ENCODE measurements around the gene AATF. TPM values are rescaled to one million over a fixed set of nuclear protein-coding genes. Genes with fewer than 3 reads are reported as not detected.

Gene AATF
- total and polyA plus RNA-seq, 9 of the 15 experiments (the other 6 are each of a cell fraction or from before 2014, with no cell fraction given) = 34.5 to 133 (median 90.1) TPM

- TF ChIP-seq, protein P1, sequence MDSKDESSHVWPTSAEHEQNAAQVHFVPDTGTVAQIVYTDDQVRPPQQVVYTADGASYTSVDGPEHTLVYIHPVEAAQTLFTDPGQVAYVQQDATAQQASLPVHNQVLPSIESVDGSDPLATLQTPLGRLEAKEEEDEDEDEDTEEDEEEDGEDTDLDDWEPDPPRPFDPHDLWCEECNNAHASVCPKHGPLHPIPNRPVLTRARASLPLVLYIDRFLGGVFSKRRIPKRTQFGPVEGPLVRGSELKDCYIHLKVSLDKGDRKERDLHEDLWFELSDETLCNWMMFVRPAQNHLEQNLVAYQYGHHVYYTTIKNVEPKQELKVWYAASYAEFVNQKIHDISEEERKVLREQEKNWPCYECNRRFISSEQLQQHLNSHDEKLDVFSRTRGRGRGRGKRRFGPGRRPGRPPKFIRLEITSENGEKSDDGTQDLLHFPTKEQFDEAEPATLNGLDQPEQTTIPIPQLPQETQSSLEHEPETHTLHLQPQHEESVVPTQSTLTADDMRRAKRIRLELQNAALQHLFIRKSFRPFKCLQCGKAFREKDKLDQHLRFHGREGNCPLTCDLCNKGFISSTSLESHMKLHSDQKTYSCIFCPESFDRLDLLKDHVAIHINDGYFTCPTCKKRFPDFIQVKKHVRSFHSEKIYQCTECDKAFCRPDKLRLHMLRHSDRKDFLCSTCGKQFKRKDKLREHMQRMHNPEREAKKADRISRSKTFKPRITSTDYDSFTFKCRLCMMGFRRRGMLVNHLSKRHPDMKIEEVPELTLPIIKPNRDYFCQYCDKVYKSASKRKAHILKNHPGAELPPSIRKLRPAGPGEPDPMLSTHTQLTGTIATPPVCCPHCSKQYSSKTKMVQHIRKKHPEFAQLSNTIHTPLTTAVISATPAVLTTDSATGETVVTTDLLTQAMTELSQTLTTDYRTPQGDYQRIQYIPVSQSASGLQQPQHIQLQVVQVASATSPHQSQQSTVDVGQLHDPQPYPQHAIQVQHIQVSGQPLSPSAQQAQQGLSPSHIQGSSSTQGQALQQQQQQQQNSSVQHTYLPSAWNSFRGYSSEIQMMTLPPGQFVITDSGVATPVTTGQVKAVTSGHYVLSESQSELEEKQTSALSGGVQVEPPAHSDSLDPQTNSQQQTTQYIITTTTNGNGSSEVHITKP (IDR thresholded peaks at IDR 0.05; ENCODE audit: partially characterized antibody) = no peak
Observed at GRCh38 chr17:36929851-36930582, 18.7 kb upstream of the AATF start (continued).

- Histone ChIP-seq H3K4me1 (replicated peaks in 1 of 2; ENCODE audit: control insufficient read depth in 2 of 2, insufficient read depth in 2 of 2, low read length in 2 of 2) (peaks cover 14 to 37% of the 10 kb centered on the region in 2 experiments), H3K79me2 (ENCODE audit: control insufficient read depth, insufficient read depth, low read length) (no peaks in the 10 kb centered on the region), H3K9me3 (replicated peaks; ENCODE audit: control insufficient read depth, insufficient read depth, low read depth, low read length) (no peaks in the 10 kb centered on the region), H3K4me2 (ENCODE audit: insufficient read depth, low read length) (no peak overlapping the region), H2AFZ (ENCODE audit: low read depth, low read length) (no peak overlapping the region), H3K9ac (ENCODE audit: insufficient read depth in 1 of 2, low read depth in 2 of 2, low read length in 2 of 2) (no peak overlapping the region), H3K27me3 (ENCODE audit: control insufficient read depth in 2 of 2, insufficient read depth in 2 of 2, low read length in 2 of 2) (peaks cover 49 to 56% of the 10 kb centered on the region in 2 experiments), H3K9me1 (ENCODE audit: control insufficient read depth, insufficient read depth, low read length) (no peaks in the 10 kb centered on the region), H3K4me3 (no peak overlapping the region), H4K20me1 (replicated peaks; ENCODE audit: control insufficient read depth, insufficient read depth, low read length) (peaks cover 26% of the 10 kb centered on the region), H3K36me3 (ENCODE audit: control insufficient read depth, insufficient read depth, low read length) (no peaks in the 10 kb centered on the region), H3K27ac (ENCODE audit: extremely low read depth, low read depth, low read length) (no peak overlapping the region)
- POLR2A ChIA-PET = interaction anchor here (0.9 kb wide), 1 partner anchor 9 kb away, joined by 6 read pairs; no protein-coding TSS in a partner anchor
- CTCF ChIA-PET (ENCODE audit: low intra/inter-chr PET ratio) = no interaction called here
- WGBS (ENCODE audit: insufficient coverage, low coverage, missing lambda C conversion rate) = 60% methylated on average over 1 of the region's 1 CpG
- DNase-seq (ENCODE audit: extremely low read depth in 1 of 4, low spot score in 3 of 4) (no peak), ATAC-seq (no peak), FAIRE-seq (no peak)
- intact Hi-C loops (cut with micrococcal nuclease) = no loop called here
- no TSS peak for BruUV-seq (replicated peaks)
- in situ Hi-C loops (cut with MboI) = no loop called here
- no peak for TF ChIP-seq TCFL5 (CRISPR knock-in tag; conservative IDR thresholded peaks at IDR 0.05)
- no peak for TF ChIP-seq HDAC3 (IDR thresholded peaks at IDR 0.05; ENCODE audit: borderline replicate concordance, partially characterized antibody)
- no peak for TF ChIP-seq XRCC3 (IDR thresholded peaks at IDR 0.05)
- TF ChIP-seq ARNT (IDR thresholded peaks at IDR 0.05) = no peak
- TF ChIP-seq ETV1 (tag; conservative IDR thresholded peaks at IDR 0.05; ENCODE audit: low read depth) = no peak
Observed at GRCh38 chr17:36930583-36930900, 18.2 kb upstream of the AATF start.
